H1 (cell line): ENCODE data around the gene HEATR5A. TPM values are rescaled to one million over a fixed set of nuclear protein-coding genes. Genes with fewer than 3 reads are reported as not detected.

Source experiments
- ZNF274 ChIP-seq: IDR thresholded peaks from 2 replicates; pipeline ENCODE4 v1.7.0; 2012; ENCODE audit warnings: low read length, borderline replicate concordance; ENCODE audit errors: extremely low read depth
- polyA plus RNA-seq, 7 experiments: library from polyadenylated mRNA; depleted of rRNA in 3 of 7; stranded (reverse) in 5 of 7; unstranded in 2 of 7; fragments of >200 nt in 5 of 7; fragments of 200-250 nt in 2 of 7; gene quantifications; 1 replicate in 5 of 7; 2 replicates in 1 of 7; 4 replicates in 1 of 7; pipeline versions ENCODE4 v1.2.1 to v1.2.3, GENCODE V29; 2011 to 2013; ENCODE audit warnings: missing spikeins in 2 of 7, mixed read lengths in 2 of 7
- total RNA-seq: library from RNA; stranded (reverse); fragmentation: NEBNext Ultra II Directional; extraction: Animal tissue kit (Norgen Biotek cat#: 25700); gene quantifications from 2 replicates; pipeline ENCODE4 v1.2.1, GENCODE V29; 2021

HEATR5A gene
- total and polyA plus RNA-seq, 2 of the 8 experiments (the other 6 are each of a cell fraction or from before 2014, with no cell fraction given), result 9.0 to 36.2 TPM

GRCh38 chr14:31449136-31449535 is 28.8 kb upstream of the HEATR5A start (continued):
- no peak for TF ChIP-seq ZNF274
- TF ChIP-seq, all 59 proteins: peak for 0
